ENCODE data around the gene SEMA3G.

Gene SEMA3G

DNA sequence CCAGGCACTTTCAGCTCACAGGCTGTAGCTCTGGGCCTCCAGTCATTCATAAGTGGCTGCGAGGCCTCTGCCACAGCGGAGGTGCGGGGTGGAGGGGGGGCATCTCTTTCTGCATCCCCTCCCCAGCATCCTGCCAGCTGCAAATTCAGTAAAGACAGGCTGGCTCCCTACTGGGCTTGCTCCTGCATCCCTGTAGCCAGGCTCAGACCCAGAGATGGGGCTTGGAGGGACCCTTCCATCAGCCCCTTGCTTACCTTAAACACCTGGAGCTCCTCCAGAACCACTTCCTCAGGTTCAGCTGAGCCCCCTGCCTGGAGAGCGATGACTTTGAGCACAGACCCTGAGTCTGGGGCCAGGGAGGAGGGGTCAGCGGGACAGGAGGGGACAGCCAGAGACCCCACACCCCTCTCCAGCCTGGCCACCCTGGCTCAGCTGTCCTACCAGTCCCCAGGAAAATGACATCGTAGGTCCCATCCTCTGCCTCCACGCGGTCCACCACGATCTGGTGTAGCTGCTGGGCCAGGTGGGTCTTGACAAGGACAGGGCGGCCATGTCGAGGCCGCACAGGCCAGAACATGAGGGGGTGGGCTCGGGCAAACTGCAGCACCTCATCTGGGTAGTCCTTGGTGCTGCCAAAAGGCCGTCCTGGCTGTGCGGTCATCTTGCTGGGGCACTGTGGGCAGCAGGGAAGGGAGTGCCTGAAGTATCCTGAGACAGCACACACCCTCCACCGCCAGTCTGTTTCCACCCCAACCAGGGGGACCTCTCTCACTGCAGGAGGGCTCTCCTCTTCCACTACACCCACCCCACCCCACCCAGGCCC is 5.3 kb downstream of the SEMA3G start:
- DNase-seq (ENCODE audit: low spot score) = no peak
- in situ Hi-C loops (cut with MboI; ENCODE audit: low pct_unique_long_range_greater_than_20kb, low sequenced_read_pairs, unreplicated experiment) = no loop called here
- TF ChIP-seq, protein P1, sequence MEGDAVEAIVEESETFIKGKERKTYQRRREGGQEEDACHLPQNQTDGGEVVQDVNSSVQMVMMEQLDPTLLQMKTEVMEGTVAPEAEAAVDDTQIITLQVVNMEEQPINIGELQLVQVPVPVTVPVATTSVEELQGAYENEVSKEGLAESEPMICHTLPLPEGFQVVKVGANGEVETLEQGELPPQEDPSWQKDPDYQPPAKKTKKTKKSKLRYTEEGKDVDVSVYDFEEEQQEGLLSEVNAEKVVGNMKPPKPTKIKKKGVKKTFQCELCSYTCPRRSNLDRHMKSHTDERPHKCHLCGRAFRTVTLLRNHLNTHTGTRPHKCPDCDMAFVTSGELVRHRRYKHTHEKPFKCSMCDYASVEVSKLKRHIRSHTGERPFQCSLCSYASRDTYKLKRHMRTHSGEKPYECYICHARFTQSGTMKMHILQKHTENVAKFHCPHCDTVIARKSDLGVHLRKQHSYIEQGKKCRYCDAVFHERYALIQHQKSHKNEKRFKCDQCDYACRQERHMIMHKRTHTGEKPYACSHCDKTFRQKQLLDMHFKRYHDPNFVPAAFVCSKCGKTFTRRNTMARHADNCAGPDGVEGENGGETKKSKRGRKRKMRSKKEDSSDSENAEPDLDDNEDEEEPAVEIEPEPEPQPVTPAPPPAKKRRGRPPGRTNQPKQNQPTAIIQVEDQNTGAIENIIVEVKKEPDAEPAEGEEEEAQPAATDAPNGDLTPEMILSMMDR (IDR thresholded peaks at IDR 0.05; ENCODE audit: extremely low read depth, insufficient read depth, missing control alignments) = no peak

DNA sequence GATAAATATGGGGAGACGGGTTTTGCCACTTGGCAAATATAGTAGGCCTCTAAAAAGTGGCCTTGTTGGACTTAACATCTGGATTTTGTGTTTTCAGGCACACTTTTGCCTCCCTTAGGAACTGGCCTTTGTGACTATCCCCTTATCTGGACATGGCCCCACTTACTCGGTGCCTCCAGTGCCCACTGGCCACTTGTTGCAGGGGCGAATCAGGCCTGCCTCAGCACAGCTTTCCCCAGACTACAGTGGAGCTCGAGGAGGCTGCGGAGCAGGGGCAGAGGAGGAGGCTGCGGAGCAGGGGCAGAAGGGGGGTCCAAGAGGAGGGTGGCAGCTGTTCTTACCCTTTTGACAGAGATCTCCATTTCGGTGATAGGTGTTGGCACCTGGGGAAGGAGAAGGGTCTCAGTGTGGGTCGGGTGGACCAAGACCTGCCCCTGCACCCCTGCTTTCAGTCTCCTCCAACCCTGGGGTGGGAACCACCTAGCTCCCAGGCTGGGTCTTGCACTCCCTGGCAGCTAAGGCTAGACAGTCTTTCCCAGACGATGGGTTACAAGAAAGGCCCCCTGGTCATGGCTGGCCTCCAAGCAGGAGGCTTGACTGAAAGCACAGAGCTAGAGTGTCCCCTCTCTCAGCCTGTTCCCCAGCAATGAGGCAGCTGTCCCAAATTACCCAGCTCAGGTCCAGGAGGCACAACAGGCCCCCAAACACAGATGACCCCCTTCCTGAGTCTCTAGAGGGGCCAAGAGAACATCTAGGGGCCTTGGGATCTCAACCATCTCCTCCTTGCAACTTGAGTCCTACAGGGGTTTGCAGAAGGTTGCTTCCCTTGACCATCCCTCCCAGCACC is 6.1 kb downstream of the SEMA3G start:
- TF ChIP-seq, protein P1 (IDR thresholded peaks at IDR 0.05; ENCODE audit: extremely low read depth, insufficient read depth, missing control alignments) = no peak
- no peak for DNase-seq (ENCODE audit: low spot score)
- in situ Hi-C loops (cut with MboI; ENCODE audit: low pct_unique_long_range_greater_than_20kb, low sequenced_read_pairs, unreplicated experiment) = no loop called here

DNA sequence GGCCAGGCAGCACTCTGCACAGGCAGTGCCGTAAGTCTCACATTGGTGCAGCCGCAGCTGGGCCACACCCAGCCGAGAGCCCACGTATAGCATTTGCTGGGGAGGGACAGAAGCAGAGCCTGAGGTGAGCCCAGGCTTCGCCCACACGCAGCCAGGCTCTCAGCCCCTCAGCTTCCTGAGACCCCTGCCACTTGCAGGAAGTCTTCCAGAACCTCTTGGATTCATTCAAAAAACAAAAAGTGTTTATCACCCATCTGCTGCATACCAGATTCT is 6.9 kb downstream of the SEMA3G start:
- in situ Hi-C loops (cut with MboI; ENCODE audit: low pct_unique_long_range_greater_than_20kb, low sequenced_read_pairs, unreplicated experiment) = no loop called here
- no peak for DNase-seq (ENCODE audit: low spot score)
- TF ChIP-seq, protein P1 (IDR thresholded peaks at IDR 0.05; ENCODE audit: extremely low read depth, insufficient read depth, missing control alignments) = no peak

DNA sequence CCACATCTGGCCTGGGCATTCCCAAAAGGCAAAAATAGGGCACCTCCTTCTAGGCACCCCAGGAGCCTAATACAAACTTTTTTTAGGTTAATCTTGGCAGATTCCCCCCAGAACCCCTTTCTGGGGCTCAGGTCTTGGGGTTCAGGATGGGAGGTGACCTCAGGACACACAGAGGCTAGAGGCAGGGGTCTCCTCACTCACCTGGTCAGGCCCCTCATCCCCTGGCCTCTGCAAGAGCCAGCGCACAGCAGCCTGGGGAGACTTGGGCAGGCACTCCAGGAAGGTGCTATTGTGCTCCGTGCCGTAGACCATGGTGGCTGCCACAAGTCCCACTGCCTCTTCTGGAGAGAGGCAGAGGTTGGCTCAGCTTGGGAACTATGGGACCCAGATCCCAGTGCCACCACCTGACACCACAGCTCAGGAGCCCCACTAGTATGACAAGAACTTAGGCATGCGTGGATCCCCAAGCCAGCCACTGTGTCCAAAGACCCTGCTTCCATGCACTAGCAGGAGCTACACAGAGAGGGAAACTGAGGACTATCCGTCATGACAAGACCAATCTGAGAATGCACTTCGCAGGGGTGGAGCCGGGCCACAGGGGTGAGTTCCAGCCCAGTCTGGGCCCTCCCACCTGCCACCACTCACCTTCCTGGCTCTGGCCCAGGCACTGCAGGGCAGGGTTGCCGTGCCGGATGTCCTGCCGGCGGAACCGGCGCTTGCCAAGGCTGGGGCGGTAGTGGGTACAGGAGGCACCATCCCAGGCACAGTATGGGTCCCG is 7.4 kb downstream of the SEMA3G start:
- in situ Hi-C loops (cut with MboI; ENCODE audit: low pct_unique_long_range_greater_than_20kb, low sequenced_read_pairs, unreplicated experiment) = no loop called here
- TF ChIP-seq, protein P1 (IDR thresholded peaks at IDR 0.05; ENCODE audit: extremely low read depth, insufficient read depth, missing control alignments) = no peak
- DNase-seq (ENCODE audit: low spot score) = no peak

DNA sequence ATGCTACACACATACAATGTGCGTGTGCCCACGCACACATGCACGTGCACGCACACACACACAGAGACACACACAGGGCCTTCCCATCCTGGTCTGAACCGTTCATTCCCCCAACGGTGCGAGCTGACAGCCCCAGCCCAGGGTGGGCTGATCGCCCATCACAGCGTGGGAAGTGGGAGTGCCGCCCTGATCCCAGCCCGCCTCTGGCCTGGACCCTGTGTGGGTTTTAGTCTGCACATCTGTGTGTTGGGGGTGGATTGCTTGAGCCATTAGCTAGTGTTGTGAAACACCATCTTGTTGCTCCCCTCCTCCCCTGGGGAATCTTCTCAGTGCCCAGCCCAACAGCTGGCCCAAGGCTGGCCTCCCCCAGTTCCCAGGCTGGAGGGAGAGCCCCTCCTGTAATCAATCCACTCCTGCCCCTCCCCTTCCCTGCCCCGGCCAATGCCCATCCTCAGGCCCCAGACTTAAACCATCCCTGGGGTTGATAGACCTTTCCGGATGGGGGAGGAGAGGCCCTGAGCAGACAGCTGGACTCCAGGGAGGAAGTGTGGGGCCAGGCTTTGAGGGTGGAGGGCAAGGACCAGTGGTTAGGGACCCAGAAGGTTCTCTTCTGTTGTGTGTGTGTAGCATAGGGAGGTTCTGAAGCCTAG is 8.3 kb downstream of the SEMA3G start:
- in situ Hi-C loops (cut with MboI; ENCODE audit: low pct_unique_long_range_greater_than_20kb, low sequenced_read_pairs, unreplicated experiment) = no loop called here
- TF ChIP-seq, protein P1 (IDR thresholded peaks at IDR 0.05; ENCODE audit: extremely low read depth, insufficient read depth, missing control alignments) = no peak
- no peak for DNase-seq (ENCODE audit: low spot score)

All from GM13977 (cell line).